Cardiac muscle cell (in vitro differentiated cells and primary cell): ENCODE results near the gene ZNF792. TPM values are rescaled to one million over a fixed set of nuclear protein-coding genes. Genes with fewer than 3 reads are reported as not detected.

Experiments
- DNase-seq, 2 donors: peaks; one replicate each; pipeline versions ENCODE4 v3.0.0 to v3.0.0-alpha.2; 2010 to 2017; ENCODE audit warnings: low read depth in 1 of 2, low spot score in 1 of 2
- H3K27ac ChIP-seq: fragments of 200-600 bp; sonication (generic); 2 replicates; pipeline ENCODE4 v1.5.1; 2016
- H3K27me3 ChIP-seq: fragments of 200-600 bp; sonication (generic); 2 replicates; pipeline ENCODE4 v1.6.0; 2016; ENCODE audit warnings: control low read depth
- H3K36me3 ChIP-seq: fragments of 200-600 bp; sonication (generic); 2 replicates; pipeline ENCODE4 v1.5.1; 2016; ENCODE audit warnings: control low read depth
- H3K4me1 ChIP-seq: fragments of 200-600 bp; sonication (generic); 2 replicates; pipeline ENCODE4 v1.8.1; 2017; ENCODE audit warnings: low read depth, mild to moderate bottlenecking, mixed run types
- H3K4me3 ChIP-seq: fragments of 200-600 bp; sonication (generic); 2 replicates; pipeline ENCODE4 v1.5.1; 2016; ENCODE audit warnings: mild to moderate bottlenecking
- H3K9me3 ChIP-seq: fragments of 200-600 bp; sonication (generic); 2 replicates; pipeline ENCODE4 v1.5.1; 2017; ENCODE audit warnings: low read depth, mild to moderate bottlenecking, control low read depth
- polyA plus RNA-seq: library from polyadenylated mRNA; unstranded; fragments of >200 nt; fragmentation: Nextera tagmentation; extraction: Ambion mirVana; gene quantifications from 2 replicates; pipeline ENCODE4 v1.2.1, GENCODE V29; 2016
- total RNA-seq: library from RNA; depleted of rRNA; stranded (reverse); fragments of >200 nt; gene quantifications from 2 replicates; pipeline ENCODE4 v1.2.3, GENCODE V29; 2016
- TF ChIP-seq, protein P1 (sequence below): IDR thresholded peaks from 2 replicates; pipeline ENCODE4 v1.5.1; 2012; ENCODE audit warnings: low read depth, mild to moderate bottlenecking, low read length

The ZNF792 gene
- total and polyA plus RNA-seq, 2 experiments from 2014 or later, result 2.6 to 14.0 TPM

DNA sequence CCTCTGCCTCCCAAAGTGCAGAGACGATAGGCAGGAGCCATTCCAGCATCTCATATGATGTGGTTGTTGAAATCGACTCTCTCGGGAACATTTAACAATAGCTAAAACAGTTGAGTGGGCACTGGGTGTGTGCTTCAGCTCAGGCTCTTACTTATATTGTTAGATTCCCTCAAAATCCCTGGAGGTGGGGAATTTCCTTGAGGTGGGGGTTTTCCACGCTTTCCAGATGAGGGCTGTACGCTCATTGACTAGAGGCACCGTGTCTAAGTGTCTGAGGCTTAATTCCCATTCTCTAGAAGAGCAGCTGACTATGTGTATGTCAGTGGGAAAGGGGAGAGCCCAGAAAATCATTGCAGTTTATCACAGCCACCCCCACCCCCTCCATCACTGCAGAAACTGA lies 25.3 kb upstream of the ZNF792 start:
- Histone ChIP-seq H3K27me3 (no peaks in the 10 kb centered on the region), H3K27ac (no peak overlapping the region), H3K4me3 (no peak overlapping the region), H3K36me3 (no peaks in the 10 kb centered on the region), H3K4me1 (no peaks in the 10 kb centered on the region), H3K9me3 (no peaks in the 10 kb centered on the region)
- no peak for DNase-seq
- TF ChIP-seq, protein P1, sequence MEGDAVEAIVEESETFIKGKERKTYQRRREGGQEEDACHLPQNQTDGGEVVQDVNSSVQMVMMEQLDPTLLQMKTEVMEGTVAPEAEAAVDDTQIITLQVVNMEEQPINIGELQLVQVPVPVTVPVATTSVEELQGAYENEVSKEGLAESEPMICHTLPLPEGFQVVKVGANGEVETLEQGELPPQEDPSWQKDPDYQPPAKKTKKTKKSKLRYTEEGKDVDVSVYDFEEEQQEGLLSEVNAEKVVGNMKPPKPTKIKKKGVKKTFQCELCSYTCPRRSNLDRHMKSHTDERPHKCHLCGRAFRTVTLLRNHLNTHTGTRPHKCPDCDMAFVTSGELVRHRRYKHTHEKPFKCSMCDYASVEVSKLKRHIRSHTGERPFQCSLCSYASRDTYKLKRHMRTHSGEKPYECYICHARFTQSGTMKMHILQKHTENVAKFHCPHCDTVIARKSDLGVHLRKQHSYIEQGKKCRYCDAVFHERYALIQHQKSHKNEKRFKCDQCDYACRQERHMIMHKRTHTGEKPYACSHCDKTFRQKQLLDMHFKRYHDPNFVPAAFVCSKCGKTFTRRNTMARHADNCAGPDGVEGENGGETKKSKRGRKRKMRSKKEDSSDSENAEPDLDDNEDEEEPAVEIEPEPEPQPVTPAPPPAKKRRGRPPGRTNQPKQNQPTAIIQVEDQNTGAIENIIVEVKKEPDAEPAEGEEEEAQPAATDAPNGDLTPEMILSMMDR, result no peak

DNA sequence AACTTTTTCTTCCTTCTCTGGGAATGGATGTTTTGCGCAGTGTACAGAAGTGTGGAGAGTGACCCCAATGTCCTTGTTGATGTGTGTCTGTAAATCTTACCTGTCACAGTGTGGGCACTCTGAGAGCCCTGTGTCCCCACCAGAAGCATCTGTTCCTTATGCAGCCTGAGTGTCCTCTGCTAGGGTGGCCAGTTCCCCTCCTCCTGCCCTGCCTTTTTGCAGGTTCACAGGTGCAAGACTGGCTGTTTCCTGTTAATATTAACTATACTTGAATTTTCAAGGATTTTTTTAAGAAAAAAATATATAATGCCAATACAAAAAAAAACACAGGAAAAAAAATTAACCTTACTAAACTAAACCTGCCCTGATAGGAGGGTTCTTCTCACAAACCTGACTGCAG lies 24.1 kb upstream of the ZNF792 start:
- DNase-seq, result no peak
- H3K27ac ChIP-seq, result no peak overlapping the region
- no peaks in the 10 kb centered on the region for H3K27me3 ChIP-seq
- no peak overlapping the region for H3K4me3 ChIP-seq
- H3K36me3 ChIP-seq, result no peaks in the 10 kb centered on the region
- no peaks in the 10 kb centered on the region for H3K4me1 ChIP-seq
- no peaks in the 10 kb centered on the region for H3K9me3 ChIP-seq
- TF ChIP-seq, protein P1, result no peak

DNA sequence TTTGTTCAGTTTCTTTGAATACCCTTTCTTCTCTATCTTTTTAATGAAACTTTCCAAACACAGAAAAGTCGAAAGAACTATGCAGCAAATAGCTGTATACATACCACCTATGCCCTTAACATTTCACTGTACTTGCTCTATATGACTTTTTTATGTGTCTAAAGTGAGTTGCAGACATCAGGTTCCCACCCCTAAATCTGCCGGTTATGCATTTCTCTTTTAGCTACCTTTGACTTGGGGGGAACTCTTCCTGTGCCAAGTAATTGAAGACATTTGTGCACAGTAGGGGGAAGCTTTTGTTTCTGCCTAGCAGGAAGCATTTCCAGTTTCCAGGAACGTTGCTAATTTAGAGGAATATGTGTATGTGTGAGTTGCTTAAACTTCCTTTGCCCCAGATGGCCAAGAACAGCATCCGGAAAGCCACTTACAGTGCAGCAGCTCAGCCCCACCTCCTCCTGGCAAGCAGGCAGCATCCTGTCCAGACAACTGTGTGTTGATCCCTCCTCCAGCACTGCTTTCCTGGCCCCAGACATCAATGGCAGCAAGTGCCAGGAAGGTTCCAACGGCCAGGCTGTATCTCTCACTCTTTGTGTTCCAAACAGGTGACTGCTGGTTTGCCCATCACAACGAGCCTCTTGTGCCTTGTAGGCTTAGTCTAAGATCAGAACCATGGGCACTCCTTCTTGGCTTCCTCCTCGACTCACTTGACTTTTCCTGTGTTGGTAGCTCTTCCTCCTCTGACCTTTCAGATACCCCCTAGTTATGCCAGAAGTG lies 21.4 kb upstream of the ZNF792 start:
- peak in 1 of 2 donors; percentile 88 for DNase-seq
- no peak overlapping the region for H3K27ac ChIP-seq
- no peaks in the 10 kb centered on the region for H3K36me3 ChIP-seq
- H3K27me3 ChIP-seq, result no peaks in the 10 kb centered on the region
- TF ChIP-seq, protein P1, result peak; percentile 10
- H3K9me3 ChIP-seq, result no peaks in the 10 kb centered on the region
- no peaks in the 10 kb centered on the region for H3K4me1 ChIP-seq
- H3K4me3 ChIP-seq, result no peak overlapping the region

DNA sequence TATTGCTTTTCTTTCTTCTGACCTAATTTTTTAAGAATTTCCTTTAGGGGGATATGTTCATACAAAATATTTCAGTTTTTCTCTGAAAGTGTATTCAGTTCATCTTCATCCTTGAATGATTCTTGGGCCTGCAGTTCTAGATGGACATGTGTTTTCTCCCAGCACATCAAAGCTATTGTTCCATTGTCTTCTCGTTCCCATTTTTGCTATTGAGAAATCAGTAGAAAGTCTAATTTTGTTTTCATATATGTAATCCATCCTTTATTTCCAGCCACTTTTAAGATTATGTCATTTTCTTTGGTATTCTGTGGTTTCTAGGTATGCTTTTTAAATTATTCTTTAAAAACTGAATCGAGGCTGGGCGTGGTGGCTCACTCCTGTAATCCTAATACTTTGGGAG lies 20.3 kb upstream of the ZNF792 start:
- Histone ChIP-seq H3K4me1 (no peaks in the 10 kb centered on the region), H3K36me3 (no peaks in the 10 kb centered on the region), H3K27ac (no peak overlapping the region), H3K4me3 (no peak overlapping the region), H3K9me3 (no peaks in the 10 kb centered on the region), H3K27me3 (no peaks in the 10 kb centered on the region)
- TF ChIP-seq, protein P1, result no peak
- DNase-seq, result no peak

DNA sequence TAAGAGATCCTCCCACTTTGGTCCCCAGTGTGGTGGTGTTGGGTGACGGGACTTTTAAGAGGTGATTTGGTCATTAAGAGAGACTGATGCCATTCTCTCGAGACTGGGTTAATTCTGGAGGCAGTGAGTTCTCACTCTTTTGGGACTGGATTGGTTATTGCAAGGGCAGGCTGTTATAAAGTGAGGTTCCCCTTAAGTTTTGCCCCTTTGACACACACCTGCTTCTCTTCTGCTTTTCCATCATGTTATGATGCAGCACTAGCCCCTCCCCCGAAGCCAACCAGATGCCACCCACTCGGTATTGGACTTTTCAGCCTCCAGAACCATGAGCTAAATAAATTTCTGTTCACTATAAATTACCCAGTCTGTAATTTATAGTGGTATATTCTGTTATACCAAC lies 19.8 kb upstream of the ZNF792 start:
- Histone ChIP-seq H3K36me3 (no peaks in the 10 kb centered on the region), H3K9me3 (no peaks in the 10 kb centered on the region), H3K27me3 (no peaks in the 10 kb centered on the region), H3K4me3 (no peak overlapping the region), H3K27ac (no peak overlapping the region), H3K4me1 (no peaks in the 10 kb centered on the region)
- TF ChIP-seq, protein P1, result no peak
- no peak for DNase-seq
